Esophagus muscularis mucosa (tissue), 4 donors: ENCODE measurements around the gene LRRK1. TPM values are rescaled to one million over a fixed set of nuclear protein-coding genes. Genes with fewer than 3 reads are reported as not detected.

ENCODE experiments used
- DNase-seq: peaks from one replicate; pipeline ENCODE4 v3.0.0-alpha.2; 2017; ENCODE audit errors: extremely low spot score
- H3K27ac ChIP-seq, 4 donors: fragments of 200-600 bp; sonication (generic); replicated peaks in 1 of 4; 1 replicate in 3 of 4; 2 replicates in 1 of 4; pipeline ENCODE4 v1.5.1; 2016 to 2019; ENCODE audit warnings: mild to moderate bottlenecking in 1 of 4
- H3K27me3 ChIP-seq, 4 donors: fragments of 200-600 bp; sonication (generic); one replicate each; pipeline versions ENCODE4 v1.5.1 to v1.6.0; 2016 to 2019
- H3K36me3 ChIP-seq, 4 donors: fragments of 200-600 bp; sonication (generic); one replicate each; pipeline ENCODE4 v1.5.1; 2016 to 2019
- H3K4me1 ChIP-seq, 4 donors: fragments of 200-600 bp; sonication (generic); one replicate each; pipeline ENCODE4 v1.5.1; 2016 to 2019
- H3K4me3 ChIP-seq, 4 donors: fragments of 200-600 bp; sonication (generic); 1 replicate in 2 of 4; 2 replicates in 2 of 4; pipeline ENCODE4 v1.5.1; 2016 to 2019; ENCODE audit warnings: mild to moderate bottlenecking in 4 of 4, moderate library complexity in 1 of 4
- H3K9me3 ChIP-seq, 4 donors: fragments of 200-600 bp; sonication (generic); 1 replicate in 3 of 4; 2 replicates in 1 of 4; pipeline ENCODE4 v1.5.1; 2016 to 2019
- CTCF ChIP-seq, 3 experiments: fragments of 200-600 bp in 2 of 3; fragments of 450-650 bp in 1 of 3; sonication (generic) in 2 of 3; IDR thresholded peaks; one replicate each; pipeline ENCODE4 v1.5.1; 2017 to 2019; ENCODE audit warnings: antibody characterized with exemption in 3 of 3, mild to moderate bottlenecking in 2 of 3, moderate library complexity in 1 of 3
- EP300 ChIP-seq: sonication (generic); formaldehyde crosslinking; IDR thresholded peaks from one replicate; pipeline ENCODE4 v1.6.1; 2017; ENCODE audit warnings: antibody characterized with exemption
- POLR2A ChIP-seq: fragments of 450-650 bp; IDR thresholded peaks from one replicate; pipeline ENCODE4 v1.6.1; 2017; ENCODE audit warnings: antibody characterized with exemption, moderate library complexity, mild to moderate bottlenecking, low read depth
- POLR2AphosphoS5 ChIP-seq, 2 donors: sonication (generic); formaldehyde crosslinking; IDR thresholded peaks; one replicate each; pipeline ENCODE4 v1.6.1; 2017; ENCODE audit warnings: antibody characterized with exemption in 2 of 2
- WGBS: methylation state at CpG from one replicate; pipeline ENCODE4 v1.1.5; 2018; 5-methylcytosine and 5-hydroxymethylcytosine counted together
- intact Hi-C: fragments of 100-400 bp; cut with DNase I; formaldehyde crosslinking; loops from one replicate; pipeline ENCODE4 v1.15.1; 2023
- total RNA-seq, 4 donors: library from RNA; depleted of rRNA; stranded (reverse); fragments of >200 nt; gene quantifications; one replicate each; pipeline versions ENCODE4 v1.1.0 to v1.2.1, GENCODE V29; 2016

LRRK1 gene
- total RNA-seq, 4 donors from 2014 or later: 11.3 to 18.0 (median 15.4) TPM

- Histone ChIP-seq H3K27ac (peak overlapping the region; percentile 63 to 82 (median 72)), H3K27me3 (peaks cover 0 to 40% (median 4%) of the 10 kb centered on the region in 4 donors)
Observed at GRCh38 chr15:100918034-100918689, 995 bp upstream of the LRRK1 start.

GRCh38 chr15:100919481-100920405 lies 586 bp downstream of the LRRK1 start:
- Histone ChIP-seq H3K4me1 (peaks cover 4 to 39% (median 30%) of the 10 kb centered on the region in 4 donors), H3K4me3 (peak overlapping the region; percentile 59 to 82 (median 70)), H3K27me3 (peaks cover 0 to 32% (median 4%) of the 10 kb centered on the region in 4 donors), H3K9me3 (no peaks in the 10 kb centered on the region), H3K36me3 (no peaks in the 10 kb centered on the region), H3K27ac (peak overlapping the region; percentile 63 to 82 (median 68))
- intact Hi-C loops: loop anchor here (2.0 to 10.0 kb wide), 2 partner anchors 87 to 335 kb away; partner anchors contain the start of gene CHSY1
- TF ChIP-seq EP300: no peak
- TF ChIP-seq CTCF (IDR thresholded peaks at IDR 0.05): no peak
- no peak for TF ChIP-seq POLR2AphosphoS5 (IDR thresholded peaks at IDR 0.05)
- TF ChIP-seq POLR2A: no peak
- DNase-seq: no peak
- WGBS: 37% methylated on average over 7 of the region's 80 CpGs

More at GRCh38 chr15:100918034-100918689, 995 bp upstream of the LRRK1 start:
- no peak for DNase-seq
- 8% methylated on average over 23 of the region's 42 CpGs for WGBS
- H3K4me1 ChIP-seq: peaks cover 4 to 48% (median 30%) of the 10 kb centered on the region in 4 donors
- peak overlapping the region; percentile 59 to 82 (median 70) for H3K4me3 ChIP-seq
- H3K36me3 ChIP-seq: peaks cover 0 to 7% (median 0%) of the 10 kb centered on the region in 4 donors
- intact Hi-C loops: loop anchor here (2.0 to 10.0 kb wide), 2 partner anchors 89 to 337 kb away; partner anchors contain the start of gene CHSY1
- TF ChIP-seq CTCF (IDR thresholded peaks at IDR 0.05) (peak; percentile 84 to 94 (median 91)), POLR2A (no peak), POLR2AphosphoS5 (IDR thresholded peaks at IDR 0.05) (peak; percentile 33 to 46)
- no peaks in the 10 kb centered on the region for H3K9me3 ChIP-seq

DNA sequence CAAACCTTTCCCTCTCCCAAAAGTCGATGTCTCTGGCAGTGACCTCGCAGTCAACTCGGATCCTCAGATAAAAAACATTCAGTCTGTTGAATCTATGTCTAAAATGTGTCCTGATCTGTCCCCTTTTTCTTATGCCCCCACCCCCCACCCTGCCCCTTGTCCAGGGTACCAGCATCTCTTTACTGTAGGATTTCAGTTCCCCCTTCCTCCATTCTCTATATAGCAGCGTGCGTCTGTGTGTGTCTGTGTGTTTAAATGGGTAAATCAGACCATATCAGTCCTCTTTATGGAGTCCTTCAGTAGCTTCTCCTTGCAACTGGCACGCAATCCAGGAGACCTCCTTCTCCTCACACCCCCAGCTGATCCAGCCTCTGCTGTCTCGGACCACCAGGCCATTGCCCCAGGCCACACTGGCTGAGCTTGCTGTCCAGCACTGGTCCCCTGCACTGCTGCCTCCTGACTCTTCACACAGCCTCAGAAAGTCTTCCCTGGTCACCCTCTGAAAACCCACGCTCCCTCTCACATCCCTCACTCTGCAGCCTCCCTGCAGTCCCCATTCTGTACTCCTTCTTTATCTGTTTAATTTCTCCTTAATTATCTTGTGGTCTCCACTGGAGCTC lies 1.5 kb downstream of the LRRK1 start:
- intact Hi-C loops: no loop called here
- peaks cover 4 to 39% (median 30%) of the 10 kb centered on the region in 4 donors for H3K4me1 ChIP-seq
- H3K4me3 ChIP-seq: peak overlapping the region in 2 of 4 donors; percentile 64 to 77
- H3K27me3 ChIP-seq: peaks cover 0 to 32% (median 4%) of the 10 kb centered on the region in 4 donors
- H3K9me3 ChIP-seq: no peaks in the 10 kb centered on the region
- TF ChIP-seq CTCF (IDR thresholded peaks at IDR 0.05): no peak
- TF ChIP-seq EP300: no peak
- TF ChIP-seq POLR2AphosphoS5 (IDR thresholded peaks at IDR 0.05): no peak
- no peak for TF ChIP-seq POLR2A
- peaks cover 0 to 3% (median under 1%) of the 10 kb centered on the region in 4 donors for H3K36me3 ChIP-seq
- WGBS: 85% methylated on average over 8 of the region's 8 CpGs
- DNase-seq: no peak
- H3K27ac ChIP-seq: no peak overlapping the region

DNA sequence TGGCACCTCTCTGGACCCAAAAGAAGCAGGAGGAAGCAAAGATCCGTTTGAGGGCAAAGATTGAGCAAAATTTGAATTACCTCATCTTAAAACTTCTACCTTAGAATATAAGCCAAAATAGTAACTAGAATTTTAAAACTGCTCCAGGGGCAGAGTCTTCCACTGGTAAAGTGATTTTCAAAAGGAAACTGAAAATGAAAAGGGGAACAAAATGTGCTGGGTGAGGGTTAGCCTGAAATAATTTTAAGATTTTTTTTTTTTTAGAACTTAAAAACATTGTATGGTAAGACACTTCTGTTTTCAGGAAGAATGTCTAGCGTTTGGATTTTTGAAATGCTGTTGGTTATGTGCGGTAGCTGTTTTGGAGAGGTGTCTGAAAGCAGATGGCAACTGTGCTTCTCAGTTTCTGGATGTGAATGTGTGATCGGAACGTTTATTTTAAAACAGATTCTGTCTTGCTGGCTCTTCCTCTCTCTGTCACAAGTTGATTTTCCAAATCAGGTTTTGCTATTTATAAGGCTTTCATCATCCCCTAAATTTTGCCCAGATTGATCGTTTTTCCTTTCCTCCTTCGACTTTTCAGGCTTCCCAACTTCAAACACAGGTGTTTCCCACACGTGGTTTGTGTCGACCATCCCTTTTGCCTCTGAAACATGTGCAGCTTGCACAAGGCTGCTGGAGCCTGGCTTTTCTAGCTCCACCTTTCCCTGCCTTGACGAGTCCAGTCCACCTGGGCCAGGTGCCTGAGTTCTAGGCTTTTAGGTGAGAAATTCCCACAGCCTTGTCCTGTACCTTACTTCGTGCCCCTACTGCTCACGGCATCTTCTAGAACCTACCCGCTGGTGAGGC lies 3.3 kb downstream of the LRRK1 start:
- peaks cover 0 to 10% (median 4%) of the 10 kb centered on the region in 4 donors for H3K36me3 ChIP-seq
- TF ChIP-seq POLR2A: no peak
- H3K27me3 ChIP-seq: peaks cover 0 to 22% (median 4%) of the 10 kb centered on the region in 4 donors
- H3K9me3 ChIP-seq: no peaks in the 10 kb centered on the region
- H3K27ac ChIP-seq: peak overlapping the region in 2 of 4 donors; percentile 17 to 47
- H3K4me3 ChIP-seq: no peak overlapping the region
- WGBS: 56% methylated on average over 13 of the region's 13 CpGs
- intact Hi-C loops: no loop called here
- DNase-seq: no peak
- peaks cover 3 to 37% (median 27%) of the 10 kb centered on the region in 4 donors for H3K4me1 ChIP-seq
